H1 (cell line): Measurements from ENCODE around the gene DAPK2. TPM values are rescaled to one million over a fixed set of nuclear protein-coding genes. Genes with fewer than 3 reads are reported as not detected.

Experiments
- CTCF ChIA-PET: fragments of 300-600 bp; sonication (Branson Sonifier 250); formaldehyde crosslinking; loops from one replicate; lab custom pipeline; 2021; ENCODE audit not compliant: partially characterized antibody; lab: Charles Lee
- POLR2A ChIA-PET: fragments of 300-600 bp; sonication (Branson Sonifier 250); formaldehyde crosslinking; loops from one replicate; lab custom pipeline; 2021; ENCODE audit warnings: inconsistent platforms; ENCODE audit not compliant: partially characterized antibody; lab: Charles Lee
- DNase-seq, 2 experiments: peaks; one replicate each; pipeline versions ENCODE4 v3.0.0 to v3.0.0-alpha.2; 2010 to 2022; ENCODE audit warnings: low spot score in 2 of 2, low read depth in 1 of 2, mixed read lengths in 1 of 2
- FAIRE-seq: peaks from 2 replicates; lab custom pipeline; 2011; peaks lifted over from hg19 to GRCh38; lab: Jason Lieb, UNC
- H2AFZ ChIP-seq: 2 replicates; pipeline ENCODE4 v1.8.1; 2012; ENCODE audit warnings: low read length, inconsistent platforms
- H2AK5ac ChIP-seq: 2 replicates; pipeline ENCODE4 v1.6.1; 2013; ENCODE audit warnings: low read depth, low read length
- H2BK120ac ChIP-seq: replicated peaks from 2 replicates; pipeline ENCODE3; 2013; ENCODE audit warnings: low read depth, low read length, inconsistent platforms
- H2BK12ac ChIP-seq: 2 replicates; pipeline ENCODE4 v1.6.1; 2013; ENCODE audit warnings: low read depth, low read length
- H2BK15ac ChIP-seq: 2 replicates; pipeline ENCODE4 v1.6.1; 2013; ENCODE audit warnings: low read length
- H2BK20ac ChIP-seq: 2 replicates; pipeline ENCODE4 v1.6.1; 2013; ENCODE audit warnings: low read length
- H2BK5ac ChIP-seq: 2 replicates; pipeline ENCODE4 v1.6.1; 2013; ENCODE audit warnings: low read depth, low read length
- H3K14ac ChIP-seq: 2 replicates; pipeline ENCODE4 v1.6.1; 2013; ENCODE audit warnings: inconsistent platforms; ENCODE audit not compliant: insufficient read length
- H3K18ac ChIP-seq: 2 replicates; pipeline ENCODE4 v1.6.1; 2013; ENCODE audit warnings: low read length; ENCODE audit errors: extremely low read depth
- H3K23ac ChIP-seq: 2 replicates; pipeline ENCODE4 v1.6.1; 2013; ENCODE audit warnings: inconsistent platforms; ENCODE audit not compliant: insufficient read length
- H3K23me2 ChIP-seq: 2 replicates; pipeline ENCODE4 v1.6.1; 2013; ENCODE audit warnings: low read depth, low read length
- H3K27ac ChIP-seq: 2 replicates; pipeline ENCODE4 v1.6.1; 2011; ENCODE audit warnings: low read depth, low read length, inconsistent platforms
- H3K27me3 ChIP-seq, 4 experiments: replicated peaks in 1 of 4; 1 replicate in 1 of 4; 2 replicates in 3 of 4; pipeline versions ENCODE4 v1.6.1 to v1.8.1; 2011 to 2013; ENCODE audit warnings: low read length in 3 of 4, mild to moderate bottlenecking in 3 of 4, inconsistent platforms in 2 of 4, mixed read lengths in 2 of 4, moderate library complexity in 1 of 4; ENCODE audit not compliant: control insufficient read depth in 3 of 4, insufficient read depth in 3 of 4; ENCODE audit errors: extremely low read depth in 1 of 4
- H3K36me3 ChIP-seq, 4 experiments: 2 replicates each; pipeline versions ENCODE4 v1.6.1 to v1.8.1; 2011 to 2013; ENCODE audit warnings: mild to moderate bottlenecking in 4 of 4, low read length in 3 of 4, moderate library complexity in 2 of 4, control low read depth in 1 of 4, inconsistent platforms in 1 of 4; ENCODE audit not compliant: insufficient read depth in 4 of 4, control insufficient read depth in 2 of 4
- H3K4ac ChIP-seq: replicated peaks from 2 replicates; pipeline ENCODE3; 2013; ENCODE audit warnings: low read length, low read depth, mixed read lengths, inconsistent platforms; ENCODE audit not compliant: insufficient read length
- H3K4me1 ChIP-seq, 4 experiments: replicated peaks in 1 of 4; 1 replicate in 1 of 4; 2 replicates in 3 of 4; pipeline versions ENCODE4 v1.6.1 to v1.8.1; 2011 to 2013; ENCODE audit warnings: low read length in 3 of 4, inconsistent platforms in 2 of 4, mixed read lengths in 1 of 4; ENCODE audit not compliant: insufficient read depth in 4 of 4, control insufficient read depth in 3 of 4
- H3K4me2 ChIP-seq, 2 experiments: 2 replicates each; pipeline versions ENCODE4 v1.6.1 to v1.8.1; 2011 to 2013; ENCODE audit warnings: low read depth in 2 of 2, low read length in 2 of 2, control low read depth in 1 of 2, inconsistent platforms in 1 of 2, mild to moderate bottlenecking in 1 of 2; ENCODE audit not compliant: insufficient read depth in 1 of 2
- H3K4me3 ChIP-seq, 4 experiments: fragments of 200-600, 300-600 bp in 1 of 4; sonication (generic), shearing (Covaris generic), sonication (Bioruptor Twin) in 1 of 4; 2 replicates each; pipeline versions ENCODE4 v1.5.1 to v1.8.1; 2011 to 2016; ENCODE audit warnings: low read length in 4 of 4, low read depth in 3 of 4, control low read depth in 2 of 4, inconsistent platforms in 2 of 4, mild to moderate bottlenecking in 2 of 4, mixed read lengths in 1 of 4, moderate library complexity in 1 of 4; ENCODE audit not compliant: insufficient read depth in 2 of 4; ENCODE audit errors: extremely low read depth in 1 of 4
- H3K56ac ChIP-seq: replicated peaks from 2 replicates; pipeline ENCODE3; 2013; ENCODE audit warnings: low read depth, mild to moderate bottlenecking, mixed read lengths, low read length, inconsistent platforms; ENCODE audit not compliant: insufficient read length
- H3K79me1 ChIP-seq: 2 replicates; pipeline ENCODE4 v1.6.1; 2013; ENCODE audit warnings: low read depth, low read length, control low read depth
- H3K79me2 ChIP-seq, 2 experiments: 2 replicates each; pipeline versions ENCODE4 v1.6.1 to v1.8.1; 2012 to 2013; ENCODE audit warnings: low read length in 2 of 2, mild to moderate bottlenecking in 2 of 2, inconsistent platforms in 1 of 2; ENCODE audit not compliant: insufficient read depth in 2 of 2, control insufficient read depth in 1 of 2
- H3K9ac ChIP-seq, 4 experiments: replicated peaks in 1 of 4; 1 replicate in 1 of 4; 2 replicates in 3 of 4; pipeline versions ENCODE4 v1.6.1 to v1.8.1; 2011 to 2013; ENCODE audit warnings: low read depth in 3 of 4, low read length in 3 of 4, control low read depth in 2 of 4, mild to moderate bottlenecking in 2 of 4, moderate library complexity in 2 of 4, inconsistent platforms in 1 of 4; ENCODE audit errors: extremely low read depth in 1 of 4
- H3K9me3 ChIP-seq, 2 experiments: 2 replicates each; pipeline versions ENCODE4 v1.6.1 to v1.8.1; 2012 to 2013; ENCODE audit warnings: mild to moderate bottlenecking in 2 of 2, moderate library complexity in 2 of 2, control low read depth in 1 of 2, inconsistent platforms in 1 of 2, low read depth in 1 of 2, low read length in 1 of 2, mixed read lengths in 1 of 2; ENCODE audit not compliant: insufficient read depth in 2 of 2
- H4K20me1 ChIP-seq, 2 experiments: replicated peaks in 1 of 2; 2 replicates each; pipeline versions ENCODE3 to v1.8.1; 2011 to 2013; ENCODE audit warnings: inconsistent platforms in 2 of 2, low read length in 2 of 2, mild to moderate bottlenecking in 1 of 2; ENCODE audit not compliant: insufficient read depth in 2 of 2, control insufficient read depth in 1 of 2
- H4K5ac ChIP-seq: 2 replicates; pipeline ENCODE4 v1.6.1; 2013; ENCODE audit warnings: low read length, low read depth, mixed read lengths, inconsistent platforms; ENCODE audit not compliant: insufficient read length
- H4K8ac ChIP-seq: 2 replicates; pipeline ENCODE4 v1.8.0; 2013; ENCODE audit warnings: mild to moderate bottlenecking, moderate library complexity, low read length, inconsistent platforms; ENCODE audit not compliant: insufficient read depth; ENCODE audit errors: extremely low read depth
- H4K91ac ChIP-seq: replicated peaks from 2 replicates; pipeline ENCODE3; 2013; ENCODE audit warnings: low read length, mixed read lengths, inconsistent platforms; ENCODE audit not compliant: insufficient read length
- BACH1 ChIP-seq: IDR thresholded peaks from 2 replicates; pipeline ENCODE4 v1.6.1; 2012; ENCODE audit warnings: low read length, improper control_type of control experiment
- CEBPB ChIP-seq: IDR thresholded peaks from 2 replicates; pipeline ENCODE4 v1.6.1; 2012; ENCODE audit warnings: low read depth, low read length
- CHD1 ChIP-seq: IDR thresholded peaks from 2 replicates; pipeline ENCODE4 v1.6.1; 2012; ENCODE audit warnings: low read depth, low read length, improper control_type of control experiment
- EP300 ChIP-seq, 2 experiments: IDR thresholded peaks; 1 replicate in 1 of 2; 2 replicates in 1 of 2; pipeline ENCODE4 v1.6.1; 2011 to 2012; ENCODE audit warnings: low read depth in 2 of 2, low read length in 2 of 2, mild to moderate bottlenecking in 2 of 2, borderline replicate concordance in 1 of 2, inconsistent platforms in 1 of 2, moderate library complexity in 1 of 2
- GTF2F1 ChIP-seq: IDR thresholded peaks from 2 replicates; pipeline ENCODE4 v1.6.1; 2012; ENCODE audit warnings: low read depth, low read length, improper control_type of control experiment, borderline replicate concordance
- JUN ChIP-seq: IDR thresholded peaks from 2 replicates; pipeline ENCODE4 v1.6.1; 2011; ENCODE audit warnings: low read depth, mild to moderate bottlenecking, improper control_type of control experiment, low read length
- KDM5A ChIP-seq: fragments of 200-600 bp; IDR thresholded peaks from 2 replicates; pipeline ENCODE4 v1.7.1; 2012; ENCODE audit warnings: mild to moderate bottlenecking, low read length, inconsistent platforms, mixed read lengths
- POLR2A ChIP-seq, 2 experiments: IDR thresholded peaks; 1 replicate in 1 of 2; 2 replicates in 1 of 2; pipeline ENCODE4 v1.6.1; 2011; ENCODE audit warnings: low read depth in 2 of 2, low read length in 2 of 2, mild to moderate bottlenecking in 2 of 2; ENCODE audit errors: control extremely low read depth in 1 of 2
- RAD21 ChIP-seq, 2 experiments: IDR thresholded peaks in 1 of 2; conservative IDR thresholded peaks in 1 of 2; 2 replicates each; pipeline ENCODE4 v1.6.1; 2011; ENCODE audit warnings: low read depth in 2 of 2, low read length in 2 of 2, improper control_type of control experiment in 1 of 2, inconsistent platforms in 1 of 2, mild to moderate bottlenecking in 1 of 2, moderate library complexity in 1 of 2
- WGBS, 2 experiments: shearing (Covaris generic) in 1 of 2; methylation state at CpG; one replicate each; pipeline versions ENCODE4 v1.1.6 to v1.1.7; 2013 to 2015; ENCODE audit warnings: low lambda C conversion rate in 2 of 2, mixed read lengths in 2 of 2, inconsistent platforms in 1 of 2, low coverage in 1 of 2, missing lambda C conversion rate in 1 of 2; ENCODE audit not compliant: insufficient replicate concordance in 2 of 2, insufficient coverage in 1 of 2, insufficient read length in 1 of 2; ENCODE audit errors: extremely low coverage in 1 of 2, missing lambda C conversion rate in 1 of 2; 5-methylcytosine and 5-hydroxymethylcytosine counted together
- polyA plus RNA-seq, 7 experiments: library from polyadenylated mRNA; depleted of rRNA in 3 of 7; stranded (reverse) in 5 of 7; unstranded in 2 of 7; fragments of >200 nt in 5 of 7; fragments of 200-250 nt in 2 of 7; gene quantifications; 1 replicate in 5 of 7; 2 replicates in 1 of 7; 4 replicates in 1 of 7; pipeline versions ENCODE4 v1.2.1 to v1.2.3, GENCODE V29; 2011 to 2013; ENCODE audit warnings: missing spikeins in 2 of 7, mixed read lengths in 2 of 7
- total RNA-seq: library from RNA; stranded (reverse); fragmentation: NEBNext Ultra II Directional; extraction: Animal tissue kit (Norgen Biotek cat#: 25700); gene quantifications from 2 replicates; pipeline ENCODE4 v1.2.1, GENCODE V29; 2021
- TF ChIP-seq, protein P1 (sequence below): IDR thresholded peaks from 2 replicates; pipeline ENCODE4 v1.6.1; 2011; ENCODE audit warnings: low read depth, mild to moderate bottlenecking, low read length; ENCODE audit not compliant: insufficient read depth
- TF ChIP-seq, protein P2 (sequence below): IDR thresholded peaks from 2 replicates; pipeline ENCODE4 v1.6.1; 2012; ENCODE audit warnings: inconsistent platforms
- TF ChIP-seq, protein P3 (sequence below): IDR thresholded peaks from 2 replicates; pipeline ENCODE4 v1.6.1; 2012; ENCODE audit warnings: low read length, inconsistent platforms

Gene DAPK2
- total and polyA plus RNA-seq, 2 of the 8 experiments (the other 6 are each of a cell fraction or from before 2014, with no cell fraction given): 1.8 to 2.9 TPM

DNA sequence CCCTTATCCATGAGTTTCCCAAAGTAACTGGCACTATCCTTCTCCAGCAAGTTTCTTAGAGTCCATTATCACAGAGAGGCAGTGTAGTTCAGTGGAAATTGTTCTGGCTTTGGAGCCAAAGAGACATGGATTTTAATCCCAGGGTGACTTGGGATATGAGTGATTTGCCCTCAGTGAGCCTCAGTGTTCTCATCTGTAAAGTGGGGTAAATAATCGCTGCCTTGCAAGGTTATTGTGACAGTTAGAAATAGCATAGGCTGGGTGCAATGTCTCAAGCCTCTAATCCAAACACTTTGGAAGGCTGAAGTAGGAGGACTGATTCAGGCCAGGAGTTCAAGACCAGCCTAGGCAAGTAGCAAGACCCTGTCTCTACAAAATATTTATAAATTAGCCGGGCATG lies 30.0 kb downstream of the DAPK2 start:
- Histone ChIP-seq H3K4me2 (no peak overlapping the region), H3K27me3 (no peaks in the 10 kb centered on the region)
- no peak for TF ChIP-seq KDM5A
- TF ChIP-seq JUN: no peak
- no peak for TF ChIP-seq BACH1
- TF ChIP-seq, protein P1, sequence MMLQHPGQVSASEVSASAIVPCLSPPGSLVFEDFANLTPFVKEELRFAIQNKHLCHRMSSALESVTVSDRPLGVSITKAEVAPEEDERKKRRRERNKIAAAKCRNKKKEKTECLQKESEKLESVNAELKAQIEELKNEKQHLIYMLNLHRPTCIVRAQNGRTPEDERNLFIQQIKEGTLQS: no peak
- TF ChIP-seq, protein P2, sequence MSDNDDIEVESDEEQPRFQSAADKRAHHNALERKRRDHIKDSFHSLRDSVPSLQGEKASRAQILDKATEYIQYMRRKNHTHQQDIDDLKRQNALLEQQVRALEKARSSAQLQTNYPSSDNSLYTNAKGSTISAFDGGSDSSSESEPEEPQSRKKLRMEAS: no peak
- no peak for TF ChIP-seq CEBPB
- no peak for TF ChIP-seq CHD1
- no peak for TF ChIP-seq POLR2A (IDR thresholded peaks at IDR 0.05; ENCODE audit: control extremely low read depth in 1 of 2, low read depth in 2 of 2, low read length in 2 of 2)
- no peak for TF ChIP-seq GTF2F1
- TF ChIP-seq, protein P3, sequence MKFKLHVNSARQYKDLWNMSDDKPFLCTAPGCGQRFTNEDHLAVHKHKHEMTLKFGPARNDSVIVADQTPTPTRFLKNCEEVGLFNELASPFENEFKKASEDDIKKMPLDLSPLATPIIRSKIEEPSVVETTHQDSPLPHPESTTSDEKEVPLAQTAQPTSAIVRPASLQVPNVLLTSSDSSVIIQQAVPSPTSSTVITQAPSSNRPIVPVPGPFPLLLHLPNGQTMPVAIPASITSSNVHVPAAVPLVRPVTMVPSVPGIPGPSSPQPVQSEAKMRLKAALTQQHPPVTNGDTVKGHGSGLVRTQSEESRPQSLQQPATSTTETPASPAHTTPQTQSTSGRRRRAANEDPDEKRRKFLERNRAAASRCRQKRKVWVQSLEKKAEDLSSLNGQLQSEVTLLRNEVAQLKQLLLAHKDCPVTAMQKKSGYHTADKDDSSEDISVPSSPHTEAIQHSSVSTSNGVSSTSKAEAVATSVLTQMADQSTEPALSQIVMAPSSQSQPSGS: no peak
- TF ChIP-seq EP300 (IDR thresholded peaks at IDR 0.05; ENCODE audit: borderline replicate concordance in 1 of 2, low read depth in 2 of 2, low read length in 2 of 2): no peak
- no peak for TF ChIP-seq RAD21 (IDR thresholded peaks at IDR 0.05 in 1 of 2, conservative IDR thresholded peaks at IDR 0.05 in 1 of 2; ENCODE audit: low read depth in 2 of 2, low read length in 2 of 2)

More for the DNA sequence above, 30.0 kb downstream of the DAPK2 start:
- Histone ChIP-seq H3K56ac (no peak overlapping the region), H2BK20ac (no peak overlapping the region), H3K4me1 (no peaks in the 10 kb centered on the region), H3K18ac (no peak overlapping the region), H4K91ac (no peak overlapping the region), H3K9me3 (no peaks in the 10 kb centered on the region), H2AK5ac (no peak overlapping the region), H2BK5ac (no peak overlapping the region), H2BK15ac (no peak overlapping the region), H3K4ac (no peak overlapping the region), H4K20me1 (no peaks in the 10 kb centered on the region), H3K23ac (no peak overlapping the region), H3K23me2 (no peaks in the 10 kb centered on the region), H2BK120ac (no peak overlapping the region), H3K27ac (no peak overlapping the region), H4K8ac (no peak overlapping the region), H3K9ac (no peak overlapping the region), H4K5ac (no peak overlapping the region), H3K79me2 (no peaks in the 10 kb centered on the region), H3K14ac (no peak overlapping the region), H2BK12ac (no peak overlapping the region), H3K4me3 (no peak overlapping the region), H3K36me3 (no peaks in the 10 kb centered on the region), H3K79me1 (no peaks in the 10 kb centered on the region), H2AFZ (no peak overlapping the region)
- CTCF ChIA-PET: no interaction called here
- POLR2A ChIA-PET: no interaction called here
- DNase-seq (no peak), FAIRE-seq (no peak)
- WGBS, 2 experiments: 82% methylated on average over 2 of the region's 2 CpGs; no CpG with 5 or more reads in 1 of the 2 experiments
